Panc1 (cell line): ENCODE data around the gene SRGAP2B.
"Not testable (repeated sequence)": the region's sequence is repeated elsewhere in the genome, so short reads cannot be mapped to it uniquely, and the experiment has no call there.

Experiments
- POLR2AphosphoS5 ChIP-seq: IDR thresholded peaks from 2 replicates; pipeline ENCODE4 v1.6.1; 2012; ENCODE audit warnings: mild to moderate bottlenecking, low read depth, low read length, moderate library complexity
- TF ChIP-seq, protein P1 (sequence below): fragments of 450-650 bp; IDR thresholded peaks from 2 replicates; pipeline ENCODE4 v1.5.1; 2017; ENCODE audit warnings: mild to moderate bottlenecking
- TF ChIP-seq, protein P2 (sequence below), 2 experiments: IDR thresholded peaks; 2 replicates each; pipeline ENCODE4 v1.6.1; 2011 to 2012; ENCODE audit warnings: low read depth in 2 of 2, control low read depth in 1 of 2, low read length in 1 of 2, mild to moderate bottlenecking in 1 of 2, moderate library complexity in 1 of 2; ENCODE audit not compliant: insufficient read depth in 1 of 2

DNA sequence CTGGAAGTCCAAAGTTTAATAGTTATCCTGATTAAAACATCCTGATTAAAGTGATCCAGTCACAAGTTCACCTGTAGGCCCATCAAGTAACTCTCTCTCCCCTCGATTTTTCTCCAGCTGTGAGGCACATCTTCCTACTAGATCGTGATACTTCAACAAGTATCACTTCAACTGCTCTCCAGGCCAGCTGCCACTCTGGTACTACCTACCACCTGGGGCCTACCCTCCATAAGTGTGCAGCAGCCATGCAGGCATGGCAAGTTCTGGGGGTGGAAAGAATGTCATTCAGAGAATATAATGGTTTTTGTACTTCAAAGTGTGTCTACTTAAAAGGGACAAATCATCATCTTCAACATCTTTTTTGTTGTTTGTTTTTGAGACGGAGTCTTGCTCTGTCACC is 14.9 kb downstream of the SRGAP2B start:
- TF ChIP-seq, protein P1, sequence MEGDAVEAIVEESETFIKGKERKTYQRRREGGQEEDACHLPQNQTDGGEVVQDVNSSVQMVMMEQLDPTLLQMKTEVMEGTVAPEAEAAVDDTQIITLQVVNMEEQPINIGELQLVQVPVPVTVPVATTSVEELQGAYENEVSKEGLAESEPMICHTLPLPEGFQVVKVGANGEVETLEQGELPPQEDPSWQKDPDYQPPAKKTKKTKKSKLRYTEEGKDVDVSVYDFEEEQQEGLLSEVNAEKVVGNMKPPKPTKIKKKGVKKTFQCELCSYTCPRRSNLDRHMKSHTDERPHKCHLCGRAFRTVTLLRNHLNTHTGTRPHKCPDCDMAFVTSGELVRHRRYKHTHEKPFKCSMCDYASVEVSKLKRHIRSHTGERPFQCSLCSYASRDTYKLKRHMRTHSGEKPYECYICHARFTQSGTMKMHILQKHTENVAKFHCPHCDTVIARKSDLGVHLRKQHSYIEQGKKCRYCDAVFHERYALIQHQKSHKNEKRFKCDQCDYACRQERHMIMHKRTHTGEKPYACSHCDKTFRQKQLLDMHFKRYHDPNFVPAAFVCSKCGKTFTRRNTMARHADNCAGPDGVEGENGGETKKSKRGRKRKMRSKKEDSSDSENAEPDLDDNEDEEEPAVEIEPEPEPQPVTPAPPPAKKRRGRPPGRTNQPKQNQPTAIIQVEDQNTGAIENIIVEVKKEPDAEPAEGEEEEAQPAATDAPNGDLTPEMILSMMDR, result not testable (repeated sequence)
- TF ChIP-seq POLR2AphosphoS5, result not testable (repeated sequence)
- TF ChIP-seq, protein P2, sequence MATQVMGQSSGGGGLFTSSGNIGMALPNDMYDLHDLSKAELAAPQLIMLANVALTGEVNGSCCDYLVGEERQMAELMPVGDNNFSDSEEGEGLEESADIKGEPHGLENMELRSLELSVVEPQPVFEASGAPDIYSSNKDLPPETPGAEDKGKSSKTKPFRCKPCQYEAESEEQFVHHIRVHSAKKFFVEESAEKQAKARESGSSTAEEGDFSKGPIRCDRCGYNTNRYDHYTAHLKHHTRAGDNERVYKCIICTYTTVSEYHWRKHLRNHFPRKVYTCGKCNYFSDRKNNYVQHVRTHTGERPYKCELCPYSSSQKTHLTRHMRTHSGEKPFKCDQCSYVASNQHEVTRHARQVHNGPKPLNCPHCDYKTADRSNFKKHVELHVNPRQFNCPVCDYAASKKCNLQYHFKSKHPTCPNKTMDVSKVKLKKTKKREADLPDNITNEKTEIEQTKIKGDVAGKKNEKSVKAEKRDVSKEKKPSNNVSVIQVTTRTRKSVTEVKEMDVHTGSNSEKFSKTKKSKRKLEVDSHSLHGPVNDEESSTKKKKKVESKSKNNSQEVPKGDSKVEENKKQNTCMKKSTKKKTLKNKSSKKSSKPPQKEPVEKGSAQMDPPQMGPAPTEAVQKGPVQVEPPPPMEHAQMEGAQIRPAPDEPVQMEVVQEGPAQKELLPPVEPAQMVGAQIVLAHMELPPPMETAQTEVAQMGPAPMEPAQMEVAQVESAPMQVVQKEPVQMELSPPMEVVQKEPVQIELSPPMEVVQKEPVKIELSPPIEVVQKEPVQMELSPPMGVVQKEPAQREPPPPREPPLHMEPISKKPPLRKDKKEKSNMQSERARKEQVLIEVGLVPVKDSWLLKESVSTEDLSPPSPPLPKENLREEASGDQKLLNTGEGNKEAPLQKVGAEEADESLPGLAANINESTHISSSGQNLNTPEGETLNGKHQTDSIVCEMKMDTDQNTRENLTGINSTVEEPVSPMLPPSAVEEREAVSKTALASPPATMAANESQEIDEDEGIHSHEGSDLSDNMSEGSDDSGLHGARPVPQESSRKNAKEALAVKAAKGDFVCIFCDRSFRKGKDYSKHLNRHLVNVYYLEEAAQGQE (IDR thresholded peaks at IDR 0.05; ENCODE audit: insufficient read depth in 1 of 2, low read depth in 2 of 2, low read length in 1 of 2), result not testable (repeated sequence)
